RWPE2 (cell line): ENCODE data around the gene DLG2.

Source experiments
- ATAC-seq: fragments of 200-7000 bp; cut with Tn5 transposase; 3 replicates; pipeline ENCODE4 v1.9.1; 2021; ENCODE audit warnings: low read depth
- DNase-seq: peaks from one replicate; pipeline ENCODE4 v3.0.0-alpha.2; 2020; ENCODE audit warnings: low spot score
- H3K27ac ChIP-seq: fragments of 450-650 bp; 2 replicates; pipeline ENCODE4 v1.5.1; 2017; ENCODE audit warnings: mild to moderate bottlenecking; ENCODE audit not compliant: poor library complexity, severe bottlenecking
- H3K27me3 ChIP-seq: fragments of 250-450 bp; sonication (Bioruptor Pico); 2 replicates; pipeline ENCODE4 v1.5.1; 2021; ENCODE audit warnings: mild to moderate bottlenecking, moderate library complexity; ENCODE audit not compliant: insufficient read depth, poor library complexity, severe bottlenecking
- H3K36me3 ChIP-seq: fragments of 250-450 bp; sonication (Bioruptor Pico); 2 replicates; pipeline ENCODE4 v1.5.1; 2020; ENCODE audit warnings: low read depth, mild to moderate bottlenecking, moderate library complexity
- H3K4me1 ChIP-seq: fragments of 250-450 bp; sonication (Bioruptor Pico); 2 replicates; pipeline ENCODE4 v1.5.1; 2021; ENCODE audit warnings: mild to moderate bottlenecking, moderate library complexity; ENCODE audit not compliant: insufficient read depth, poor library complexity, severe bottlenecking
- H3K4me3 ChIP-seq: fragments of 250-450 bp; sonication (Bioruptor Pico); 2 replicates; pipeline ENCODE4 v1.5.1; 2021; ENCODE audit warnings: mild to moderate bottlenecking, moderate library complexity; ENCODE audit not compliant: severe bottlenecking
- H3K9me3 ChIP-seq: fragments of 250-450 bp; sonication (Bioruptor Pico); 2 replicates; pipeline ENCODE4 v1.5.1; 2021; ENCODE audit warnings: mild to moderate bottlenecking, moderate library complexity; ENCODE audit not compliant: severe bottlenecking
- CTCF ChIP-seq: fragments of 450-650 bp; IDR thresholded peaks from one replicate; pipeline ENCODE4 v1.5.1; 2017; ENCODE audit warnings: mild to moderate bottlenecking, moderate library complexity; ENCODE audit not compliant: poor library complexity, severe bottlenecking

DLG2 gene

GRCh38 chr11:84817998-84818397, 809.1 kb downstream of the DLG2 start:
- no peak overlapping the region for H3K4me3 ChIP-seq
- no peaks in the 10 kb centered on the region for H3K36me3 ChIP-seq
- no peaks in the 10 kb centered on the region for H3K27me3 ChIP-seq
- DNase-seq (peak; percentile 47), ATAC-seq (peak; percentile 96)
- no peaks in the 10 kb centered on the region for H3K9me3 ChIP-seq
- no peak for TF ChIP-seq CTCF
- peaks cover 20% of the 10 kb centered on the region for H3K4me1 ChIP-seq
- H3K27ac ChIP-seq, result peak overlapping the region; percentile 72

GRCh38 chr11:84812471-84812969, 814.6 kb downstream of the DLG2 start:
- Histone ChIP-seq H3K36me3 (no peaks in the 10 kb centered on the region), H3K9me3 (no peaks in the 10 kb centered on the region), H3K4me1 (peaks cover 4% of the 10 kb centered on the region), H3K27ac (no peak overlapping the region), H3K4me3 (no peak overlapping the region), H3K27me3 (no peaks in the 10 kb centered on the region)
- DNase-seq (no peak), ATAC-seq (no peak)
- TF ChIP-seq CTCF, result no peak

GRCh38 chr11:84806354-84806753, 820.8 kb downstream of the DLG2 start:
- H3K27ac ChIP-seq, result no peak overlapping the region
- ATAC-seq, result no peak
- H3K4me3 ChIP-seq, result no peak overlapping the region
- no peaks in the 10 kb centered on the region for H3K4me1 ChIP-seq
- peaks cover 3% of the 10 kb centered on the region for H3K9me3 ChIP-seq
- H3K27me3 ChIP-seq, result no peaks in the 10 kb centered on the region
- no peak for TF ChIP-seq CTCF
- H3K36me3 ChIP-seq, result no peaks in the 10 kb centered on the region
- DNase-seq, result no peak

GRCh38 chr11:84804041-84804440, 823.1 kb downstream of the DLG2 start:
- no peaks in the 10 kb centered on the region for H3K27me3 ChIP-seq
- H3K27ac ChIP-seq, result no peak overlapping the region
- H3K4me3 ChIP-seq, result no peak overlapping the region
- no peak for TF ChIP-seq CTCF
- ATAC-seq (no peak), DNase-seq (no peak)
- peaks cover 3% of the 10 kb centered on the region for H3K9me3 ChIP-seq
- no peaks in the 10 kb centered on the region for H3K36me3 ChIP-seq
- H3K4me1 ChIP-seq, result no peaks in the 10 kb centered on the region

GRCh38 chr11:84800755-84801346, 826.3 kb downstream of the DLG2 start:
- Histone ChIP-seq H3K9me3 (no peaks in the 10 kb centered on the region), H3K4me3 (no peak overlapping the region), H3K4me1 (no peaks in the 10 kb centered on the region), H3K27ac (no peak overlapping the region), H3K27me3 (no peaks in the 10 kb centered on the region), H3K36me3 (no peaks in the 10 kb centered on the region)
- ATAC-seq, result no peak
- peak; percentile 75 for TF ChIP-seq CTCF
- no peak for DNase-seq
